K562 (cell line): ENCODE measurements around the gene GAPDHS. TPM values are rescaled to one million over a fixed set of nuclear protein-coding genes. Genes with fewer than 3 reads are reported as not detected.

Experiments used
- ATAC-seq: fragments of 200-7000 bp; cut with Tn5 transposase; 3 replicates; pipeline ENCODE4 v1.9.1; 2020; ENCODE audit warnings: moderate library complexity
- BruUV-seq: library from RNA; stranded (reverse); fragments of 400-500 nt; replicated peaks from 2 replicates; lab custom pipeline; 2021; lab: Mats Ljungman, UMichigan
- CTCF ChIA-PET: fragments of 300-600 bp; formaldehyde crosslinking; extraction: SDS; loops from one replicate; lab custom pipeline; 2021; ENCODE audit warnings: low intra/inter-chr PET ratio; lab: Yijun Ruan, JAX
- POLR2A ChIA-PET: fragments of 300-600, 350-650 bp; sonication (Branson Sonifier 250); formaldehyde crosslinking; extraction: SDS; loops from one replicate; lab custom pipeline; 2021; ENCODE audit warnings: antibody characterized with exemption, inconsistent platforms; lab: Yijun Ruan, JAX
- DNase-seq, 4 experiments: peaks; one replicate each; pipeline versions ENCODE4 v3.0.0 to v3.0.0-alpha.2; 2011 to 2018; ENCODE audit warnings: low spot score in 3 of 4, mixed read lengths in 3 of 4; ENCODE audit errors: extremely low read depth in 1 of 4
- FAIRE-seq: peaks from 2 replicates; lab custom pipeline; 2011; peaks lifted over from hg19 to GRCh38; lab: Jason Lieb, UNC
- H2AFZ ChIP-seq: 2 replicates; pipeline ENCODE4 v1.6.0; 2011; ENCODE audit warnings: low read depth, low read length, control low read depth, inconsistent platforms
- H3K27ac ChIP-seq: fragments of 200-600 bp; 3 replicates; pipeline ENCODE4 v1.8.0; 2011; ENCODE audit warnings: low read depth, mild to moderate bottlenecking, control low read depth, inconsistent platforms, low read length, moderate library complexity, mixed read lengths; ENCODE audit errors: extremely low read depth
- H3K27me3 ChIP-seq, 2 experiments: fragments of 300-600 bp in 1 of 2; 2 replicates in 1 of 2; 3 replicates in 1 of 2; pipeline versions ENCODE4 v1.6.0 to v1.8.0; 2011; ENCODE audit warnings: inconsistent platforms in 2 of 2, low read length in 2 of 2, mild to moderate bottlenecking in 1 of 2, mixed read lengths in 1 of 2, moderate library complexity in 1 of 2; ENCODE audit not compliant: control insufficient read depth in 2 of 2, insufficient read depth in 2 of 2
- H3K36me3 ChIP-seq: fragments of 300-600 bp; 3 replicates; pipeline ENCODE4 v1.8.0; 2011; ENCODE audit warnings: mild to moderate bottlenecking, low read length, inconsistent platforms; ENCODE audit not compliant: control insufficient read depth, insufficient read depth
- H3K4me1 ChIP-seq, 2 experiments: fragments of 200-600 bp in 1 of 2; replicated peaks in 1 of 2; 2 replicates in 1 of 2; 3 replicates in 1 of 2; pipeline versions ENCODE4 v1.5.1 to v1.8.0; 2011; ENCODE audit warnings: inconsistent platforms in 2 of 2, low read length in 2 of 2, mild to moderate bottlenecking in 1 of 2, mixed read lengths in 1 of 2, moderate library complexity in 1 of 2; ENCODE audit not compliant: control insufficient read depth in 2 of 2, insufficient read depth in 2 of 2
- H3K4me2 ChIP-seq: 2 replicates; pipeline ENCODE4 v1.6.1; 2011; ENCODE audit warnings: low read length, control low read depth, inconsistent platforms, mixed read lengths; ENCODE audit not compliant: insufficient read depth
- H3K4me3 ChIP-seq: fragments of 200-600 bp; sonication (generic), shearing (Covaris generic); 2 replicates; pipeline ENCODE4 v1.5.1; 2016; ENCODE audit warnings: control low read depth, inconsistent platforms
- H3K79me2 ChIP-seq: fragments of 200-600 bp; 3 replicates; pipeline ENCODE4 v1.8.0; 2011; ENCODE audit warnings: low read length, inconsistent platforms; ENCODE audit not compliant: control insufficient read depth, insufficient read depth
- H3K9ac ChIP-seq, 2 experiments: 2 replicates each; pipeline versions ENCODE4 v1.6.0 to v1.6.1; 2011; ENCODE audit warnings: low read depth in 2 of 2, low read length in 2 of 2, control low read depth in 1 of 2, inconsistent platforms in 1 of 2, mild to moderate bottlenecking in 1 of 2, mixed read lengths in 1 of 2; ENCODE audit not compliant: insufficient read depth in 1 of 2
- H3K9me1 ChIP-seq: one replicate; pipeline ENCODE4 v1.6.0; 2011; ENCODE audit warnings: inconsistent platforms, mild to moderate bottlenecking, low read length, moderate library complexity; ENCODE audit not compliant: control insufficient read depth, insufficient read depth
- H3K9me3 ChIP-seq: replicated peaks from 2 replicates; pipeline ENCODE4 v1.5.1; 2011; ENCODE audit warnings: low read depth, low read length, inconsistent platforms; ENCODE audit not compliant: control insufficient read depth, insufficient read depth
- H4K20me1 ChIP-seq: replicated peaks from 2 replicates; pipeline ENCODE4 v1.6.1; 2011; ENCODE audit warnings: low read length, inconsistent platforms, mixed read lengths; ENCODE audit not compliant: control insufficient read depth, insufficient read depth
- RBM25 ChIP-seq: fragments of 200-400 bp; formaldehyde crosslinking; IDR thresholded peaks from 2 replicates; pipeline ENCODE4 v1.6.1; 2018; ENCODE audit warnings: low read length, low read depth, moderate library complexity; ENCODE audit not compliant: severe bottlenecking
- THRAP3 ChIP-seq: fragments of 450-650 bp; IDR thresholded peaks from 2 replicates; pipeline ENCODE4 v1.6.1; 2016; ENCODE audit warnings: mild to moderate bottlenecking, inconsistent platforms, borderline replicate concordance
- WGBS: fragments of 100-300 bp; shearing (Covaris generic); methylation state at CpG from one replicate; pipeline ENCODE4 v1.1.6; 2016; ENCODE audit warnings: low coverage, mixed read lengths; ENCODE audit not compliant: insufficient coverage; ENCODE audit errors: missing lambda C conversion rate; 5-methylcytosine and 5-hydroxymethylcytosine counted together
- in situ Hi-C: fragments of 300-500 bp; cut with MboI; formaldehyde crosslinking; loops from 4 replicates; pipeline ENCODE4 v1.15.0; 2018; ENCODE audit warnings: inconsistent platforms, mixed read lengths
- intact Hi-C: fragments of 100-400 bp; cut with micrococcal nuclease; formaldehyde crosslinking; loops from 2 replicates; pipeline ENCODE4 v1.14.2; 2022
- polyA plus RNA-seq, 8 experiments: library from polyadenylated mRNA; depleted of rRNA in 4 of 8; stranded (reverse) in 5 of 8; unstranded in 3 of 8; fragments of >200 nt; fragmentation: Nextera tagmentation in 2 of 8; fragmentation: Illumina TruSeq in 1 of 8; extraction: Ambion mirVana in 2 of 8; extraction: Trizol in 1 of 8; gene quantifications; 2 replicates each; pipeline versions ENCODE4 v1.2.1 to v1.2.3, GENCODE V29; 2011 to 2014; ENCODE audit warnings: inconsistent platforms in 1 of 8, missing spikeins in 1 of 8
- total RNA-seq, 7 experiments: library from RNA; depleted of rRNA in 6 of 7; stranded (reverse); fragments of >200 nt in 6 of 7; fragmentation: Illumina TruSeq in 2 of 7; extraction: Trizol in 2 of 7; gene quantifications; 2 replicates each; pipeline versions ENCODE4 v1.2.1 to v1.2.3, GENCODE V29; 2011 to 2021; ENCODE audit warnings: low replicate concordance in 1 of 7

The GAPDHS gene
- total and polyA plus RNA-seq, 9 of the 15 experiments (the other 6 are each of a cell fraction or from before 2014, with no cell fraction given) = 0.08 to 0.12 TPM; not detected in 7

DNA sequence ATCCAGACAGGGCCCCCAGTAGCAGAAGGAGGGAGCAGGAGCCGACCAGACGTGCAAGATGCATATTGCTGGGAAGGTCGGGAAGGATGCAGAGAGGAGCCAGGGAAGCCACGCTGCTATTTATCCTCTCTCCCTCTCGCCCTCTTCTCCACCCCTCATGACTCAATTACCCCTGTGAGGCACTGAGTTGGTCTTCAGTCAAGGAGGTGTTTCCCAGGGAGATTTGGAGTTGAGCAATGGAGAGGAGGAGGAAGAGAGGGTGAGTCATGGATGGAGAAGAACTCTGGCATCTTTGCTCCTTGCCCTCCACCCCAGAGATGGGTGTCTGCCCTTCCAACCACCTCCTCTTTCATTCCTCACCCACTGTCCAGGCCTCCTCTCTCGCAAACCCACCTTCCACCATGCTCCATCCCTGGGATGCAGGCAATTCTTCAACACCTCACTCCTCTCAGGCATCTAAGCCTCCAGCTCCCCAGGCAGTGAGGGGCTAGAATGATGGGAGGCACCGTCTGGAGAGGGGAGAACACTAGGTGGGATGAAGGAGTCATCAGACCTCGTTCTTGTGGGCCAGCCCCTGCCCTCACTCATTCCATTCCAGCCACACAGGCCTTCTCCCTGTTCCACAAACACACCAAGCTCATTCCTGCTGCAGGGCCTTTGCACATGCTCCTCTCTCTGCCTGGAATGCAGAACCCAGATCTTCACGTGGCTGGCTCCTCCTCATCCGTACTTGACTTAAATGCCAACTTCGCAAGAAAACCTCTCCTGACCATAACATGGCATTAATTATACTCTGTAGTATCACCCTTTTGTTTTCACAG is 4.8 kb upstream of the GAPDHS start, which contains the start of gene SBSN:
Gene SBSN (minus strand): TSS at position 94 of the 821 bp plus-strand sequence. CDS start 30 bp downstream, at position 64.
- Histone ChIP-seq H3K9ac (no peak within 1 kb of the TSS; a peak in 1 of 4 replicates), H3K36me3 (no peaks in the 10 kb centered on the region), H2AFZ (no peak within 1 kb of the TSS), H3K79me2 (no peaks in the 10 kb centered on the region)
- intact Hi-C loops = no loop called here
- ATAC-seq = no peak
- TF ChIP-seq RBM25 (peak; percentile 59), THRAP3 (no peak)
- TF ChIP-seq, all 486 proteins: peak for 1
- CTCF ChIA-PET = no interaction called here
- DNase-seq (no peak), FAIRE-seq (no peak)
- POLR2A ChIA-PET = no interaction called here
- H3K4me2 ChIP-seq = no peak within 1 kb of the TSS
- H3K9me3 ChIP-seq = no peaks in the 10 kb centered on the region
- peaks cover 51 to 88% of the 10 kb centered on the region in 2 experiments for H3K27me3 ChIP-seq
- in situ Hi-C loops = no loop called here
- WGBS = under 1% methylated on average over 11 of the region's 11 CpGs
- H3K4me3 ChIP-seq = no peak within 1 kb of the TSS
- BruUV-seq = no TSS peak
- H4K20me1 ChIP-seq = peaks cover 11% of the 10 kb centered on the region
- no peak within 1 kb of the TSS for H3K27ac ChIP-seq
- H3K9me1 ChIP-seq = no peaks in the 10 kb centered on the region
- peaks cover 3 to 7% of the 10 kb centered on the region in 2 experiments; a peak in 3 of 5 replicates for H3K4me1 ChIP-seq
